Brain microvascular endothelial cell (primary cell): ENCODE results near the gene NPBWR2.

Experiments used
- DNase-seq: peaks from one replicate; pipeline ENCODE4 v3.0.0-alpha.2; 2020
- H3K27ac ChIP-seq: fragments of 250-450 bp; sonication (Bioruptor Pico); 2 replicates; pipeline ENCODE4 v1.5.1; 2020; ENCODE audit warnings: mild to moderate bottlenecking, moderate library complexity
- H3K27me3 ChIP-seq: fragments of 250-450 bp; sonication (Bioruptor Pico); replicated peaks from 2 replicates; pipeline ENCODE4 v1.5.1; 2020; ENCODE audit warnings: mild to moderate bottlenecking
- H3K36me3 ChIP-seq: fragments of 250-450 bp; sonication (Bioruptor Pico); replicated peaks from 2 replicates; pipeline ENCODE4 v1.5.1; 2020; ENCODE audit warnings: mild to moderate bottlenecking
- H3K4me3 ChIP-seq: 2 replicates; pipeline ENCODE4 v1.5.1; 2011; ENCODE audit warnings: low read depth, mild to moderate bottlenecking, control low read depth, low read length, moderate library complexity
- in situ Hi-C: cut with HindIII; loops from 2 replicates; pipeline ENCODE4 v1.10.0; 2017; ENCODE audit warnings: low sequenced_read_pairs, low pct_ligation_motif_present
- TF ChIP-seq, protein P1 (sequence below): IDR thresholded peaks from 2 replicates; pipeline ENCODE4 v1.5.1; 2011; ENCODE audit warnings: low read depth, mild to moderate bottlenecking, moderate library complexity, low read length, control low read depth, inconsistent platforms; ENCODE audit errors: missing control alignments

The NPBWR2 gene

DNA sequence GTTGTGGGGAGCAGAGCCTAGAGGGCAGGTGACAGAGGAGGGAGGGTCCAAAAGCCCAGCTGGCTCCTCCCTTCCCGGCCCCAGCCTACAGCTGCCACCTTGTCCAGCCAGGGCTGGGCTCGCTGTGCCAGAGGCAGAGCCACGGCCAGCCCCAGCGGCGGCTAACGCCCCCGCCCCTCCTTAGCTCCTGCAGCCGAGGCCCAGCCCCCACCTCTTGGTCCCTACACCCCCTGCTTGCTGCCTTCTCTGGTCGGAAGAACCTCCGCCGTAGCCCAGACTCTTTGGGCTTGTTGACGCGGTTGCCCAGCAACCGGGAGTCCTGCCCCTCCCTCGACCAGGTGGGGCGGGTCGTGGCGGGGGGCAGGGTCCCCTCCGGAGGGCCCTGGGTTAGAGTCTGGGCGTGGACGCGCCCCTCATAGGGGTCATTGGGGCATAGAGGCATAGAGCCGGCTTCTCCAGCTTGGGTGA, 22.6 kb downstream of the NPBWR2 start:
- Histone ChIP-seq H3K4me3 (no peak overlapping the region), H3K36me3 (no peaks in the 10 kb centered on the region), H3K27me3 (peaks cover 30% of the 10 kb centered on the region), H3K27ac (no peak overlapping the region)
- DNase-seq = no peak
- in situ Hi-C loops = no loop called here
- TF ChIP-seq, protein P1, sequence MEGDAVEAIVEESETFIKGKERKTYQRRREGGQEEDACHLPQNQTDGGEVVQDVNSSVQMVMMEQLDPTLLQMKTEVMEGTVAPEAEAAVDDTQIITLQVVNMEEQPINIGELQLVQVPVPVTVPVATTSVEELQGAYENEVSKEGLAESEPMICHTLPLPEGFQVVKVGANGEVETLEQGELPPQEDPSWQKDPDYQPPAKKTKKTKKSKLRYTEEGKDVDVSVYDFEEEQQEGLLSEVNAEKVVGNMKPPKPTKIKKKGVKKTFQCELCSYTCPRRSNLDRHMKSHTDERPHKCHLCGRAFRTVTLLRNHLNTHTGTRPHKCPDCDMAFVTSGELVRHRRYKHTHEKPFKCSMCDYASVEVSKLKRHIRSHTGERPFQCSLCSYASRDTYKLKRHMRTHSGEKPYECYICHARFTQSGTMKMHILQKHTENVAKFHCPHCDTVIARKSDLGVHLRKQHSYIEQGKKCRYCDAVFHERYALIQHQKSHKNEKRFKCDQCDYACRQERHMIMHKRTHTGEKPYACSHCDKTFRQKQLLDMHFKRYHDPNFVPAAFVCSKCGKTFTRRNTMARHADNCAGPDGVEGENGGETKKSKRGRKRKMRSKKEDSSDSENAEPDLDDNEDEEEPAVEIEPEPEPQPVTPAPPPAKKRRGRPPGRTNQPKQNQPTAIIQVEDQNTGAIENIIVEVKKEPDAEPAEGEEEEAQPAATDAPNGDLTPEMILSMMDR = no peak

DNA sequence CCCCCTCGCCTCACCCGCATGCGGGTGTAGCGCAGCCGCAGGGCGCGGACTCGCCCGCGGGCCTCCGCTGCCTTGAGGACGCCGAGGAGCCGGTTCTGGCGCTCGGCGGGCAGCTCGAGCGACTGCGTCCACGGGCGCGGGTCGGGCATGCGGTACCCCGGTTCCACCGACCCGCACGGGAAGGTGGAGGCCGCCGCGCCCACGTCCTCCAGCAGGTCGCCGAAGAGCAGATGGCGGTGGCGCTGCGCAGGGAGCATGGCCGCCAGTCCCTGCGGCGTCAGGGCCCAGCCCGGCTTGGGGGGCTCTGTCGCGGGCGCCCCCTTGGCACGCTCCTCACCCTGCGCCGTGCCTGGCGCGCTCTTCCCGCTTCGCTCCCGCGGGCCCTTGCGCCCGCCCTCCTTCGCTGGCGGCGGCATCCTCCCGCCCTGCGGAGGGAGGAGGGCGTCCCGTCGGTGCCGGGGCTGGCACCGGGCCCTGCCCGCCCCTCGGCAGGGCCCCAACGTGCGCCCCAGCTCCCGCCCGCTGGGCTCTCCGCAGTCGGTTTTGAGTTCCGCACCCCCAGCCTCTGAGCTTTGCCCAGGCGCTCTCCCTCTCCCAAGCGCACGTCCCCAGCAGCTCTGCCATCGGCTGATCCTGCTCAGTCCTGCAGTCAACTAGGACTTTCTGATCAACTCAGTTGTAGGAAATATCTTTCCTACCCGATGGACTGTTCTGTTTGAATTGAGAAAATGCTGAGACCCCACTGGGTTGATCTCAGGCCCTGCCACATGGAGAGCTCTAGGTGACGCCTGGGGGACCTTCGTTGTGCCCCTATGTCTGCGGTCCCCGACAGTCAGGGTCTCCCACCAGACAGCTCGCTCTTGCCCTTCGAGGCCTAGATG, 23.3 kb downstream of the NPBWR2 start, which contains the start of gene LKAAEAR1:
TSS of gene LKAAEAR1 (minus strand) at position 595 of the 881 bp plus-strand sequence. CDS start at position 416, 179 bp downstream.
- DNase-seq = no peak
- H3K4me3 ChIP-seq = peak within 1 kb of the TSS; percentile 29
- H3K27me3 ChIP-seq = peaks cover 27% of the 10 kb centered on the region
- no peak within 1 kb of the TSS for H3K27ac ChIP-seq
- no peaks in the 10 kb centered on the region for H3K36me3 ChIP-seq
- in situ Hi-C loops = no loop called here
- TF ChIP-seq, protein P1 = no peak

DNA sequence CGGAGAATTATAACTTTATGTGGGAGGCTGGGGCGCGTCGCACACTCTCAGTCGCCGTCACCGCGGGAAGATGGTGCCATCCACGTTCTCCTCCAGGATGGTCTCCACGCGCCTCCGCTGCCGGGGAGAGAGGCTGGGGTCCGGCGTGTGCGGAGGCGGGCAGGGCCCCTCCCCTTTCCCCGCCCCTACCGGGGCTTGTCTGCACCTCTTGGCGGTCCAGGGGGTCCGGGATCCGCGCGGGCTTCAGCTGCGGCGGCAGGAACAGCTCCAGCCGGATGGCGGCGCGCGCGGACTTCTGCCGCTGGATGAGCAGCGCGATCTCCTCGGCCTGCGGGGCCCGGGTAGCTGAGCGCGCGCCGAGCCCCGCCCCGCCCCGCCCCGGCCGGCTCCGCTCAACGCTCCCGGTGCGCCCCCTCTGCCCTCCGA, 24.0 kb downstream of the NPBWR2 start:
- Histone ChIP-seq H3K36me3 (no peaks in the 10 kb centered on the region), H3K4me3 (peak overlapping the region; percentile 29), H3K27ac (no peak overlapping the region), H3K27me3 (peaks cover 27% of the 10 kb centered on the region)
- in situ Hi-C loops = no loop called here
- peak; percentile 45 for DNase-seq
- TF ChIP-seq, protein P1 = peak; percentile 65

DNA sequence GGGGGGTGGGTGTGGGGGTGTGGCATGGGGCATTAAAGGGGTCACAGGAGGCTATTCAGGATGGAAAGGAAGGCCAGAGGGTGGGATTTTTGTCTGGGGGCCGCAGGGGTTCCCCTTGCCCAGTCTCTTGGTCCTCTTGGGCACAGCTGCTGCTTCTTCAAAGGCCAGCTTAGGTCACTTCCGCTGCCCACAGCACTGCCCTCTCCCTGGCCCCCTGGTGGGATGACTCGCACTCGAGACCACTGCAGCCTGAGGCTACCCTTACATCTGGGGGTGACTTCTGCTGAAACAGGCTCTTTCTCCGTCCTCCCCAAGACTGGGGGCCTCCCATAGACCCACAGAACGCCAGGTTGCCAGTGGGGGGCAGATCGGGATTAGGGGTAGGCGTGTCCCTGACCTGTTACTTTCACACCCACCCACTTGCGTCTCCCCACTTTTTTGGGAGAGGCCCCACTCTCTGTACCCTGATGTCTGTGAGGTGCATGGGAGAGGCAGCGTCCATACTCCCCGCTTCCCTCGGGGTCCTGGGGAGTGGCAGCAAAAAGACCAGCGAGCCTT, 24.5 kb downstream of the NPBWR2 start:
- H3K27ac ChIP-seq = no peak overlapping the region
- in situ Hi-C loops = no loop called here
- H3K36me3 ChIP-seq = no peaks in the 10 kb centered on the region
- peaks cover 27% of the 10 kb centered on the region for H3K27me3 ChIP-seq
- TF ChIP-seq, protein P1 = no peak
- H3K4me3 ChIP-seq = peak overlapping the region; percentile 29
- DNase-seq = no peak

DNA sequence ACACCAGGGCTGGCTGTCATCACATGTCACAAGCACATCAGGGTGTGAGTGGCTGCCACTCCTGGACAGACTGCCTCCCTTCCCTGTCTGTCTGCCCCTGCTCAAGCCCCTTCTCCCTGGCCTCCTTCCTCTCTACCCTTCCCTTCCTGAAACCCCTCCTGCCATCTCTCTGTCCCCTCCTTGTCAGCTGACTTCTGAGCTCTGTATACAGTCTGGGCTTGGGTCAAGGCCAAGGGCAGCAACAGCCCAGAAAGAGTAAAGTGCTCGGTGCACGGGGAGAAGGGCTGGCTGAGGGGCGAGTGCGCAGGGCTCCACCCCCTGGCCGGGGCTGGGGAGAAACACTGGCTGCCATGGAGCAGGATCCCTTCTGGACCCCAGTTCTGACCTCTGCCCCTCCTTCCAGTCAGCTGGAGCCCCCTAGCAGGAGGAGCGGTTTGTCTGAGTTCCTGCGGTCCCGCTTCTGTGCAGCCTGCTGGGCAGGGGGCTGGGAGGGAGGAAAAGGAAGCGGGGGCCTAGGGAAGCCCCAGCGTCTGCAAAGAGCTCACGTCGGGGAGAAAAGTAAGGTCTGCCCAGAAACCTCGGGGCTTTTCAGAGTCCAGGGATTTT, 25.1 kb downstream of the NPBWR2 start:
- in situ Hi-C loops = no loop called here
- no peaks in the 10 kb centered on the region for H3K36me3 ChIP-seq
- H3K4me3 ChIP-seq = no peak overlapping the region
- H3K27ac ChIP-seq = no peak overlapping the region
- TF ChIP-seq, protein P1 = no peak
- DNase-seq = no peak
- H3K27me3 ChIP-seq = peaks cover 27% of the 10 kb centered on the region
